RWPE1 (cell line): ENCODE data around the gene EI24.

Experiments
- CTCF ChIA-PET: fragments of 350-600 bp; sonication (Branson Sonifier 250); formaldehyde crosslinking; extraction: SDS; loops from one replicate; lab custom pipeline; 2021; lab: Yijun Ruan, JAX
- POLR2A ChIA-PET: fragments of 400-600 bp; formaldehyde crosslinking; extraction: SDS; loops from one replicate; lab custom pipeline; 2020; ENCODE audit warnings: antibody characterized with exemption; ENCODE audit not compliant: low non-redundant PET; lab: Yijun Ruan, JAX
- DNase-seq: peaks from one replicate; pipeline ENCODE4 v3.0.0; 2012; ENCODE audit warnings: low spot score
- H3K27ac ChIP-seq: fragments of 450-650 bp; 2 replicates; pipeline ENCODE4 v1.5.1; 2017
- CTCF ChIP-seq: fragments of 450-650 bp; conservative IDR thresholded peaks from 2 replicates; pipeline ENCODE4 v1.5.1; 2017; ENCODE audit warnings: low read depth, mild to moderate bottlenecking

The EI24 gene

GRCh38 chr11:125542709-125543108 is 26.6 kb upstream of the EI24 start:
- ChIA-PET CTCF (no interaction called here), POLR2A (no interaction called here)
- DNase-seq: no peak
- no peak for TF ChIP-seq CTCF
- no peak overlapping the region for H3K27ac ChIP-seq

DNA sequence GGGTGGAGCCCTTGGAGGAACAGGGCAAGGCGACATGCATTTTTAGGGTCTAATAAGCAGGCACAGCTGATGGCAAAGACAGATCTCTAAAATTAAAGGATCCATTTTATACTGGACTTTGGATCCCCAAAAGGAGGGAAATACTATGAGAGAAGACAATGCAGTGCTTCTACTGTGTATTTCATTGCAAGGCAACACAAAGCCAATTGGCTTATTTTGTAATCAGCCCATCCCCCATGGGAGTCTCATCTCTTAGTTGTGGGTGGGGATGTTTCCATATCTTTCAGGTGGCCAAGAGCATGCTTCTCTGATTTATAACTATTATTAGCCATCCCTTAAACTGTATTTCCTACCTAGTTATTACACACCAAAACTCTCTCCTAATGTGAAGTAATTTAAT is 18.5 kb upstream of the EI24 start:
- ChIA-PET POLR2A (no interaction called here), CTCF (no interaction called here)
- H3K27ac ChIP-seq: no peak overlapping the region
- TF ChIP-seq CTCF: no peak
- DNase-seq: no peak

- ChIA-PET CTCF (no interaction called here), POLR2A (no interaction called here)
- no peak for DNase-seq
- no peak for TF ChIP-seq CTCF
- no peak overlapping the region for H3K27ac ChIP-seq
These were observed 17.4 kb upstream of the EI24 start for GRCh38 chr11:125551835-125552342.

- ChIA-PET POLR2A (no interaction called here), CTCF (interaction anchor here (0.6 kb wide), 1 partner anchor 37 kb away, joined by 4 read pairs; no protein-coding TSS in a partner anchor)
- no peak for DNase-seq
- no peak overlapping the region for H3K27ac ChIP-seq
- no peak for TF ChIP-seq CTCF
These were observed 16.4 kb upstream of the EI24 start for GRCh38 chr11:125552927-125553326.

GRCh38 chr11:125553357-125553756 is 15.9 kb upstream of the EI24 start:
- no peak overlapping the region for H3K27ac ChIP-seq
- ChIA-PET POLR2A (no interaction called here), CTCF (no interaction called here)
- no peak for DNase-seq
- TF ChIP-seq CTCF: no peak

- ChIA-PET POLR2A (no interaction called here), CTCF (no interaction called here)
- TF ChIP-seq CTCF: no peak
These were observed 15.2 kb upstream of the EI24 start for GRCh38 chr11:125554038-125554437.

More at GRCh38 chr11:125554038-125554437, 15.2 kb upstream of the EI24 start:
- H3K27ac ChIP-seq: no peak overlapping the region
- DNase-seq: no peak
